T-helper 2 cell treated with Interferon-gamma antibody and Interleukin-4, amounts not matched to agents 5 μg/mL and 100 μg/mL, for 36 hours (primary cell): Measurements from ENCODE around the gene SERGEF.
A peak's percentile ranks its signal among the peaks of the same experiment; 100 is the strongest.

ENCODE experiments used
- DNase-seq: peaks from one replicate; pipeline ENCODE4 v3.0.0; 2021; ENCODE audit warnings: low spot score
- H3K27ac Mint-ChIP-seq: one replicate; pipeline ENCODE4 v1.8.0; 2021; ENCODE audit warnings: mild to moderate bottlenecking, mixed read lengths
- H3K27me3 Mint-ChIP-seq: one replicate; pipeline ENCODE4 v1.8.0; 2021; ENCODE audit warnings: low read depth, mixed read lengths
- H3K36me3 Mint-ChIP-seq: one replicate; pipeline ENCODE4 v1.8.0; 2021; ENCODE audit warnings: low read depth, mixed read lengths
- H3K4me1 Mint-ChIP-seq: one replicate; pipeline ENCODE4 v1.8.0; 2021; ENCODE audit warnings: low read depth, mixed read lengths
- H3K4me3 Mint-ChIP-seq: one replicate; pipeline ENCODE4 v1.8.0; 2022; ENCODE audit warnings: mild to moderate bottlenecking, moderate library complexity, mixed read lengths
- H3K9me3 Mint-ChIP-seq: one replicate; pipeline ENCODE4 v1.8.0; 2021; ENCODE audit warnings: mixed read lengths

Gene SERGEF

DNA sequence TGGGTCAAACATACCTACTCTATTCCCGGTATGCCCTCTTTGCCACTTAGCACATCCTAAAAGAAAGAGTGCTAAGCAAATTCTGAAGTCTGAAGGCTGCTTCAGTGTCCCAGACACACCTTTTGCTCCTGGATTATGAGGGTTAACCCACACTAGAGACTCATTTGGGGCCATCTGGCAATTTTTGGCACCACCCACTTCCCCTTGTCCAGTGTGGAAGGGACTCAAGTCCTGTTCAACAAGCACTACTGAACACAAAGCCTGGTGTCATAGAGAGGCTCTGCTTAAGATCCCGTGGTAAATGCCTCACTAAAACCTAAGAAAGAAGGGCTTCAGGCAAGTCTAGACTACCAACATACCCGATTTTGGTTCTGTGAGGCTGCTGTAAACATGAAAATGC is 85.8 kb downstream of the SERGEF start:
- DNase-seq: no peak
- Mint-ChIP-seq H3K9me3 (no peaks in the 10 kb centered on the region), H3K27ac (no peak overlapping the region), H3K36me3 (peaks cover 9% of the 10 kb centered on the region), H3K4me3 (no peak overlapping the region), H3K27me3 (no peaks in the 10 kb centered on the region), H3K4me1 (peaks cover 5% of the 10 kb centered on the region)

DNA sequence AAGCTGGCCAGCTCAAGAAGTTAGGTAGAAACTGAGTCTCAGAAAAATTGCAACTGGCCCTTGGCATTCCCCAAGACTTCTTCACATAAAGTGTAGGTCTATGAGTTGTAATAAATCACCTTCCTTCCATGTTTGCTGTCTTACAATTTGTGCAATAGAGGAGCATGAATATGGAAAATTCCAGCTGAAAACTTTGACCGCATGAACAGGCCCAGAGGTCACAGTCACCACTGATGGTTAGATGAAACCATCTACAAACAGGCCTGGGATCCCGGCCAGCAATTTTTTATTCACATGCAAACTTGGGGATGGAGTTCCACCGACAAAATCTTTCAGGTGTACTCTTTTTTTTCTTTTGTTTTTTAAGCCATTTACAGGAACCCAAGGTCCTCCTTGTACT is 88.1 kb downstream of the SERGEF start:
- Mint-ChIP-seq H3K4me1 (peaks cover 5% of the 10 kb centered on the region), H3K27me3 (no peaks in the 10 kb centered on the region), H3K4me3 (no peak overlapping the region), H3K27ac (no peak overlapping the region), H3K36me3 (peaks cover 10% of the 10 kb centered on the region), H3K9me3 (no peaks in the 10 kb centered on the region)
- no peak for DNase-seq

DNA sequence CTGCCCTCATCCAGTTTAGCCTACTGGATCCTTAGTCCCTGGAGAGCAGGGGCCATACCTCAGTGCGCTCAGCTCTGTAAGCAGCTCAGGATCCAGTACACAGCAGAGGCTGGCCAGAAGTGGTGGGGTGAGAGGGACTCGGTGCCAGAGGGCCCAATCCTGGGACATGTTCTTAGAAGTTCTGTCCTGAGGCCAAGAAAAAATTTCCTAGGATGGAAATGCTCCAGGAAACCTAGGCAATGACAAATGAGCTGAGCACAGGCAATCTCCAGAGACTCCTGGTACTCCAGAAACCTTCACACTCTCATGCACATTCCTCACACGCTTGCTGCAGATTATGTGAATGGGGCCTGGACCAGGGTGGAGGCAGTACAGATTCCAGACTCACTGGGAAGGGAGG is 89.6 kb downstream of the SERGEF start:
- Mint-ChIP-seq H3K27ac (no peak overlapping the region), H3K4me3 (no peak overlapping the region), H3K9me3 (no peaks in the 10 kb centered on the region), H3K4me1 (peaks cover 5% of the 10 kb centered on the region), H3K27me3 (no peaks in the 10 kb centered on the region), H3K36me3 (peaks cover 13% of the 10 kb centered on the region)
- DNase-seq: no peak

DNA sequence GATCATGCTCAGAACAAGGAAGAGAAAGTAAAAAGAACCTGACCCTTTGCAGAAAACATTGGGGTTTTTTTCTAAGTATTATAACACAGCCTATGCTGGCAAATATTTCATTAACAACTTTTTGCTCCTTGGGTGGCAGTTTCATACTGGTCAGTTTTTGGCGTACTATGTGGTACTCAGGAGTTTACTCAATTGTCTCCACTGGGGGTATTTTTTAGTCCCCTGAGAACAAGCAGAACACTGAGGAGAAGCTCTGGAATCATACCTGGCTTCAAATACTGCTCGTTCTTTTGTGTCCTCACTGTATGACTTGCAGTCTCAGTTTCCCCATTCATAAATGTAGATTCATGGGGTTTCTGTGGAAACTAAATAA is 90.4 kb downstream of the SERGEF start:
- Mint-ChIP-seq H3K27ac (no peak overlapping the region), H3K9me3 (no peaks in the 10 kb centered on the region), H3K4me1 (peaks cover 5% of the 10 kb centered on the region), H3K27me3 (no peaks in the 10 kb centered on the region), H3K4me3 (no peak overlapping the region), H3K36me3 (peaks cover 13% of the 10 kb centered on the region)
- no peak for DNase-seq

DNA sequence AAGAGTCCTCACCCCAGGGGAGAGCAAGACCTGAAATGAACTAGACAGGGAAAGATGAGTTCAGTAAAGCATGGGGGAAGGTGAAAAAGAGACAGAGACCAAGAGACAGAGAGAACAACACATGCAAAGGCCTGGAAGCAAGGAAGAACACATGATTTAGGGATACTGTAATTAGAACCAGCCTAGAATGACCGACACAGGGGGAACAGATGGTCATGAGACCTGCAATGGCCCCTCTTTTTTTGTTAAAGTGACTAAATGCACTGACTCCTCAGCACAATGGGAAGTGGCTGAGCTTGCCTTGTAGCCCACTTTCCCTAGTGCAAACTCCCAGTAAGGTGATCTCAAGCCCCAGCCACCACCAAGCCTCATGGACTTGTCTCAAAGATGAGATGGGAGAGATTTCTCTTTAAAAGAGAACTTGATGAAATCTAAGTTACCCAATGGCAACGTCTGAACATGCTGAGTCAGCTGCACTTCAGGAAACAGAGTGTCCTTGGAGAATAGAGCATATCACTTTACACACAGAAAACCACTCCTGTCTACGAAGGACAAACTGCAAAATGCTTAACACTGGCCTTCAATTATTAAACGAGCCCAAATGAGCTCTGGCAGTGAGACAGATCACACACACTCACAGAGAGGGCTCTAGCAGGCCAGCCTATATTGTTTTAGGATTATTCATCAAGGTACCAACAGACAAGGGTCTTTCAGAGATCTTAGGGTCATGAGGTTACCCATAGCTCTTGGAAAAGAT is 91.0 kb downstream of the SERGEF start:
- H3K27ac Mint-ChIP-seq: no peak overlapping the region
- peaks cover 5% of the 10 kb centered on the region for H3K4me1 Mint-ChIP-seq
- H3K36me3 Mint-ChIP-seq: peaks cover 13% of the 10 kb centered on the region
- no peaks in the 10 kb centered on the region for H3K27me3 Mint-ChIP-seq
- no peaks in the 10 kb centered on the region for H3K9me3 Mint-ChIP-seq
- DNase-seq: no peak
- H3K4me3 Mint-ChIP-seq: no peak overlapping the region

DNA sequence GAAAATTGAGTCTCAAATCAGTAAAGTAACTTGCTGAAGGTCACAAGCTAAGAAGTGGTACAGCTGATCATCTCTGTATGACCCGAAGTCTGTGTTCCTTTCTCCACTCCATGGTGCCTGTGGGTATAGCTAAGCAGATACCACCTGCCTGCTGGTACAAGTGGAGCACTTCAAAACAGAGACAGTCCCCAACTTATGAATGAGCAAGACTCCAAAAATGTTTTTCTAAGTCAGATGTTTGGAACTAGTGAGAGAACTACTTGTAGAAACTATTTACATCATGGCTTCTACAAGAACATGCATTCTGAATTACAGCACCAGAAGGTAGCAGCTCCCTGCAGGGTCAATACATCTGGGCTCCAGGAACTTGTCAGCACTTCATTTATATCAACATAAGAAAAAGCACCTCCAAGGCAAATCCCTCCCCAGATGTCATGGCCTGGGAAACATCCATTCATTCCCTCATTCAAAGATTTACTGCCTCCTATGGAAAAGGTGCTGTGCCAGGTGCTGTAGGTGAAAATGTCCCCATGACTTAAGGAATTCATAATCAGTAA is 94.7 kb downstream of the SERGEF start:
- Mint-ChIP-seq H3K9me3 (no peaks in the 10 kb centered on the region), H3K4me3 (no peak overlapping the region), H3K36me3 (peaks cover 7% of the 10 kb centered on the region), H3K27ac (no peak overlapping the region), H3K4me1 (peaks cover 3% of the 10 kb centered on the region), H3K27me3 (no peaks in the 10 kb centered on the region)
- no peak for DNase-seq

DNA sequence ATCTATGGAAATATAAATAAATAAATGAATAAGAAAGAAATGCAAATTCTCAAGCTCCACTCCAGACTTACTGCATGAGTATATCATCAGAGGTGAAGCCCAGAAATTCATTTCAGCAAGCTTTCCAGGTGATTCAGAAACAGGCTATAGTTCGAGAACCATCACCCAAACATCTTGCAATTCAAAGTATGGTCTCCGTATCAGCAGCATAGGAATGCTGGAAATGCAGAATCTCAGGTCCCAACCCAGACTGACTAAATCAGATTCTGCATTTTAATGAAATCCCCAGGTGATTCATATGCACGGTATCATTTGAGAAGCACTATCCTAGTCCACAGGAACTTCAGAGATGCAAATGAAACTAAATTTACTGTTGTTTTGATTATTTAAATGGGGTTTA is 95.3 kb downstream of the SERGEF start:
- DNase-seq: no peak
- Mint-ChIP-seq H3K4me1 (peaks cover 3% of the 10 kb centered on the region), H3K4me3 (no peak overlapping the region), H3K27ac (no peak overlapping the region), H3K9me3 (no peaks in the 10 kb centered on the region), H3K36me3 (peaks cover 4% of the 10 kb centered on the region), H3K27me3 (no peaks in the 10 kb centered on the region)

DNA sequence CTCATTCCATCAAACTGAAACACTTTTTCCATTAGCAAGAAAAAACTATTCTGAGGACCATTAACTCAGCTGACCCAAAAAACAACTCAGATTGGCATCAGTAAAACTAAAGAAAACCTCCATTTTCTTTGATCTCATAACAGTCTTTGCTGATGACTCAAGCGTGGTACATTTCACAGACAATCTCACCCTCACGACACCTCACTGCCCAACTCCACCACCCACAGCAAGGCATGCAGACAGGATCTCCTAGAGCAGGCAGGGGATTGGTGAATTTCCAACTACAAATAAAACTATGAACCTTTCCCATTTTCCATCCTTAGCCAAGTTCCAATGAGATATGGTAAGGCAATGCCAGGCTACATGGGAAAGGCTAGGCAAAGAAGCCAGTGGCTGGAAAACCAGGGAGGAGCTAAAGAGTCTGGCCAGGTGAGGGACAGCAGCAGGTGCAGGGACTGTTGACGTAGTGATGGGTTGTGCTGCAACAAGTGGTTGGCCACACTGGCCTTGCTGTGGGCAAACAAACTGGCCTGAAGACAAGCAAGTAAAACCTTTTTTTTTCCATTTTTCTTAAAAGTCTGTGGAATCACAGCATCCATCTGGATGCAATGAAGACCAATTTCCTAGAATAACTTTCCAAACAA is 97.2 kb downstream of the SERGEF start:
- no peaks in the 10 kb centered on the region for H3K4me1 Mint-ChIP-seq
- H3K27me3 Mint-ChIP-seq: no peaks in the 10 kb centered on the region
- DNase-seq: peak; percentile 7
- no peak overlapping the region for H3K4me3 Mint-ChIP-seq
- H3K9me3 Mint-ChIP-seq: no peaks in the 10 kb centered on the region
- no peak overlapping the region for H3K27ac Mint-ChIP-seq
- peaks cover 2% of the 10 kb centered on the region for H3K36me3 Mint-ChIP-seq

DNA sequence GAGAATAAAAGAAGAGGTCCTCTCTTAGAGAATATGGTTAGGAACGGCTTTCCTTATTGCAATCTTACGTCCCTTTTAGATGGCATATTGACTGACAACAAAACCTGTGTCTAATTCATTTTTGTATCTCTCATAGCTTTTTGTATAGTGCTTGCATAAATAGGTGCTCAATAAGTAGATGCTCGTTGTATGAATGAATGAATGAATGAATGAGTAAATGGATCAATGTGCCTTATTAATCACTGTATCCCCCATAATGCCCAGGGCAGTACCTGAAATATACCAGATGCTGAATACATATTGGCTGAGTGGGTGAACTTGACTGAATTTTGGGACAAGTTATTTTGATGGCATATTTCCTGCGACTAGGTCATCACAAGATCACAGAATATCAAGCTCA is 97.9 kb downstream of the SERGEF start:
- no peaks in the 10 kb centered on the region for H3K4me1 Mint-ChIP-seq
- no peaks in the 10 kb centered on the region for H3K9me3 Mint-ChIP-seq
- DNase-seq: no peak
- H3K27me3 Mint-ChIP-seq: no peaks in the 10 kb centered on the region
- no peak overlapping the region for H3K4me3 Mint-ChIP-seq
- peaks cover 2% of the 10 kb centered on the region for H3K36me3 Mint-ChIP-seq
- no peak overlapping the region for H3K27ac Mint-ChIP-seq

DNA sequence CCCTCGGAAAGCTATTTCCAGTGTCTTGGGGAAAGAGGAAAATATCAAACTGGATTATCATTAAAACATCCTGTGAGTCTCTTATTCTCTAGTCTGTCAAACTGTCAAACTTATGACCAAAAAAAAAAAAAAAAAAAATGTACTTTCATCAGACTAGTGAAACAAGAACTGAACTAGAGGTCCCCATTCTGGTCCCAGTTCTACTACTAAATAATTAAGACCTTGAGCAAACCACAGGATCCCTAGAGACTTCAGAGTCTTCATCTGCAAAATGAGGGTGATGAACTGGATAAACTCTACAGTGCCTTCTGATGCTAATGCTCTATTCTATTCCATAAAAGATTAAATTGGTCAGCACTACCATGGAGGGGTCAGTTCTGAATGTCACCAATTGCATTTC is 105.8 kb downstream of the SERGEF start:
- no peaks in the 10 kb centered on the region for H3K4me1 Mint-ChIP-seq
- no peaks in the 10 kb centered on the region for H3K9me3 Mint-ChIP-seq
- no peak for DNase-seq
- no peak overlapping the region for H3K27ac Mint-ChIP-seq
- no peaks in the 10 kb centered on the region for H3K27me3 Mint-ChIP-seq
- no peaks in the 10 kb centered on the region for H3K36me3 Mint-ChIP-seq
- H3K4me3 Mint-ChIP-seq: no peak overlapping the region

DNA sequence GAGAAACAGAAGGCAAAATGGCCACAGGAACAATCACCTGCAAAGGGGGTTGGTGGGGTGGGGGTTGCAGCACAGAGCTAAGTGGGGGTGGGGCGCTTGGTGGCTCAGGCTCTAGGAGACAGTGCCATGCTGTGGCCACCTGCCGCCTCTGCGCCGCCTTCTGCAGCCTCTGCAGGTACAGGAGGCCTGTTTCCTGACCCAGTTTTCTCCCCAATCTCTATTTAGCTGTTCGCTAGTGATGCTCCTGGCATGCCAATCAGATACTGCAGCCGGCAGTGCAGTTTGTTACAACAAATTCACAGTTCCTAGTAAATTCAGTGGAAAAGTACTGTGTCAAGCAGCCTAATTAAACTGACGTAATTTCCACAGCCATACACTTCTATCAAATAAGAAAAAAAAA is 106.4 kb downstream of the SERGEF start:
- DNase-seq: no peak
- Mint-ChIP-seq H3K9me3 (no peaks in the 10 kb centered on the region), H3K36me3 (no peaks in the 10 kb centered on the region), H3K4me3 (no peak overlapping the region), H3K4me1 (no peaks in the 10 kb centered on the region), H3K27me3 (no peaks in the 10 kb centered on the region), H3K27ac (no peak overlapping the region)

DNA sequence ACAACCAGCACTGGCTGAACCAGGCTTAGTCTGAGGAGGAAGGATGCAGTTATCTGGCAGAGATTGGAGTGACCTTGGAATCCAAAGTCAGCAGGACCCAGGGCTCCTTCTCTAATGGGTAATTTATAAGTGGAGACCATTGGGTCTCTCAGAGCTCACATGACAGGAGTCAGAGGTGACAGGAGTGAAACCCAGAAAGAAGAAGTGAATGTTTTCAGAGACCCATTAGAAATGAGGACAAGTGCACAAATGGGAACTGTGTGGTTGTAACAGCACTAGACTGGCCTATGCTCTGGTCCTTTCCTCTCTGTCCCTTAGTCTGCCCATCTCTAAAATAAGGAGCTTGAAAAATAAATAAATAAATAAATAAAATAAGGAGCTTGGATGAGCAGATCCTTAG is 107.4 kb downstream of the SERGEF start:
- H3K27me3 Mint-ChIP-seq: no peaks in the 10 kb centered on the region
- H3K4me1 Mint-ChIP-seq: no peaks in the 10 kb centered on the region
- no peak overlapping the region for H3K27ac Mint-ChIP-seq
- H3K36me3 Mint-ChIP-seq: no peaks in the 10 kb centered on the region
- DNase-seq: no peak
- H3K9me3 Mint-ChIP-seq: no peaks in the 10 kb centered on the region
- no peak overlapping the region for H3K4me3 Mint-ChIP-seq

DNA sequence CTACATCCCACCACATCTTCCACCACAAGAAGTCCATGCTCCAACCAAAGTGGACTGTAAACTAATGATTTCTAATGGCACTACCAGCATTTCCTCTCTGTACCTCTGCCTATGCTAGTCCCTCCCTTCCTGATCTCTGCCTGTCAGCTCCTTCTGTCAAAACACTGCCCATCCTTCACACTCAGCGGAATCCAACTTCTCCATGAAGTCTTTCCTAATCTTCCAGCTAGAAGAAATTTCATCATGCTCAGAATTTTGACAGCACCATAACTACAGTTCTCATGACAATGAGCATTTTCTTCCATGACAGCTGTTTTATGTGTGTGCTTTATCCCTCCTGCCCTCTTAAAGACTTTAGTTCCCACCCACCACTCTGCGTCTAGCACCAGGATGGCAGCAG is 111.4 kb downstream of the SERGEF start:
- Mint-ChIP-seq H3K27ac (no peak overlapping the region), H3K4me3 (no peak overlapping the region), H3K4me1 (no peaks in the 10 kb centered on the region), H3K27me3 (no peaks in the 10 kb centered on the region), H3K36me3 (no peaks in the 10 kb centered on the region), H3K9me3 (no peaks in the 10 kb centered on the region)
- DNase-seq: no peak

DNA sequence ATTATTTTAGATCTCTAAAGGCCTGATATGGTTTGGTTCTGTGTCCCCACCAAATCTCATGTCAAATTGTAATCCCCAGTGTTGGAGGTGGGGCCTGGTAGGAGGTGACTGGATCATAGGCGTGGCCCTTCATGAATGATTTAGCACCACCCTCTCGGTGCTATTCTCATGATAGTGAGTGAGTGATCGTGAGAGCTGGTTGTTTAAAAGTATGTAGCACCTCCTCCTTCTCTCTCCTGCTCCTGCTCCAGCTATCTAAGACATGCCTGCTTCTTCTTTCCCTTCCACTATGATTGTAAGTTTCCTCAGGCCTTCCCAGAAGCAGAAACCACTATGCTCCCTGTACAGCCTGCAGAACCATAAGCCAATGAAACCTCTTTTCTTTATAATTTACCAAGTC is 114.1 kb downstream of the SERGEF start:
- Mint-ChIP-seq H3K27ac (no peak overlapping the region), H3K36me3 (no peaks in the 10 kb centered on the region)
- no peak for DNase-seq

DNA sequence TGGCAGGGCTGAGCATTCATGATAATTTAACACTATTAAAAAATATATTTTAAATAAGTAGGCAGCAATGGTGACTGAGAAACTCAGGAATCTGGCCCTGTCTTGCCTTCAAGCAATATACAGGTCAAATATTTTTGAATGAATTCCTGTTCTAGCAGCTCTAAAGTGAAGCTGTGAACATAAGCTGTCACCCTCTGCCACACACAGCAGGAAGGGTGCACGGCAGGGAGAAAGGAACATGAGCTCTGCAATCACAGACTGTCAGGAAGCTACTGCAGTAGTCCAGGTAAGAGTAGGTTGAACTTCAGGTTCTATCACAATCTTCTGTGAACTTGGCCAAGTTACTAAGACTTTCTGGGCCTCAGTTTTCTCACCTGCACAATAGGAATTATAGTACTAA is 114.8 kb downstream of the SERGEF start:
- Mint-ChIP-seq H3K36me3 (no peaks in the 10 kb centered on the region), H3K9me3 (no peaks in the 10 kb centered on the region), H3K4me1 (no peaks in the 10 kb centered on the region), H3K27me3 (no peaks in the 10 kb centered on the region), H3K4me3 (no peak overlapping the region), H3K27ac (no peak overlapping the region)
- DNase-seq: no peak

More for the DNA sequence above, 114.1 kb downstream of the SERGEF start:
- Mint-ChIP-seq H3K27me3 (no peaks in the 10 kb centered on the region), H3K4me3 (no peak overlapping the region), H3K9me3 (no peaks in the 10 kb centered on the region), H3K4me1 (no peaks in the 10 kb centered on the region)
